ENCODE measurements around the gene KRTAP15-1. TPM values are rescaled to one million over a fixed set of nuclear protein-coding genes. Genes with fewer than 3 reads are reported as not detected.

The KRTAP15-1 gene
- total and polyA plus RNA-seq, 2 donors (not counting 3 experiments of a cell fraction or from before 2014, with no cell fraction given), result not detected

DNA sequence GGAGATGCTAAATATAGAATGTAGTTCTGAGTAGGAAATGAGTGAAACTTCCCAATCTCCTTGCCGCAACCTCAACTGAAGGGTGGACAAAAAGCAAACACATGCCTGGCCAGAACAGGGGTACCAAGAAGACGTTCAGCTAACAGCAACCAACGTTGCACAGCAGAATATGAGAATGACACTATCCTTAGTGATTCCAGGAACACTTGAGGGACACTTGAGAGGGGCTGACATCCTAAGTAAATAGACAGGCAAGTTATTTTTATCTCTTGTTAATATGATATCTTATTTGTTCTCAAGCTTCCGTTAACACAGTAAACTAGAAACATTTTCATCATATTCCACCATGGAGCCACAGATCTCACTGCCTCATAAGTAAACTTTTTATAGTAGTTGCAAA lies 39.2 kb downstream of the KRTAP15-1 start:
- no peak for TF ChIP-seq POLR2A (IDR thresholded peaks at IDR 0.05; ENCODE audit: low read depth, low read length)
- no peak for TF ChIP-seq EZH2 (IDR thresholded peaks at IDR 0.05; ENCODE audit: borderline replicate concordance, low read depth, low read length, severe bottlenecking)
- no peak for TF ChIP-seq MYC (IDR thresholded peaks at IDR 0.05; ENCODE audit: low read depth, low read length)
- TF ChIP-seq POLR2AphosphoS5 (IDR thresholded peaks at IDR 0.05; ENCODE audit: insufficient read depth, low read depth, low read length), result no peak
- Histone ChIP-seq H4K20me1 (replicated peaks; ENCODE audit: control insufficient read depth, extremely low read depth, insufficient read depth, low read length) (no peaks in the 10 kb centered on the region), H3K9me3 (replicated peaks; ENCODE audit: control insufficient read depth, insufficient read depth, low read length) (no peaks in the 10 kb centered on the region), H3K4me3 (replicated peaks in 1 of 3; ENCODE audit: insufficient read depth in 1 of 3, low read depth in 1 of 3, low read length in 3 of 3) (no peak overlapping the region), H3K9ac (replicated peaks; ENCODE audit: extremely low read depth, insufficient read depth, low read length) (no peak overlapping the region), H3K4me2 (ENCODE audit: insufficient read depth, low read length) (no peak overlapping the region), H3K9me1 (replicated peaks; ENCODE audit: control insufficient read depth, extremely low read depth, insufficient read depth, low read length) (no peaks in the 10 kb centered on the region), H3K79me2 (ENCODE audit: control insufficient read depth, insufficient read depth, low read length) (no peaks in the 10 kb centered on the region), H3K36me3 (ENCODE audit: control insufficient read depth in 2 of 2, extremely low read depth in 1 of 2, insufficient read depth in 2 of 2, low read length in 2 of 2) (no peaks in the 10 kb centered on the region), H3K27ac (ENCODE audit: insufficient read depth, low read depth, low read length) (no peak overlapping the region), H2AFZ (ENCODE audit: low read depth, low read length) (no peak overlapping the region), H3K4me1 (ENCODE audit: control insufficient read depth, extremely low read depth, insufficient read depth, low read length) (no peaks in the 10 kb centered on the region), H3K27me3 (ENCODE audit: control insufficient read depth in 2 of 2, insufficient read depth in 2 of 2, low read length in 2 of 2) (no peaks in the 10 kb centered on the region)
- intact Hi-C loops (cut with micrococcal nuclease), result no loop called here
- ChIA-PET CTCF (no interaction called here), POLR2A (no interaction called here)
- DNase-seq (ENCODE audit: low read depth, low spot score) (no peak), FAIRE-seq (no peak)
- dilution Hi-C loops (cut with MboI; ENCODE audit: extremely low pct_ligation_motif_present, low sequenced_read_pairs), result no loop called here
- no TSS peak for BruUV-seq (replicated peaks)

- Histone ChIP-seq H2AFZ (ENCODE audit: low read depth, low read length) (no peak within 1 kb of the TSS), H4K20me1 (replicated peaks; ENCODE audit: control insufficient read depth, extremely low read depth, insufficient read depth, low read length) (no peaks in the 10 kb centered on the region), H3K4me1 (ENCODE audit: control insufficient read depth, extremely low read depth, insufficient read depth, low read length) (no peaks in the 10 kb centered on the region), H3K36me3 (ENCODE audit: control insufficient read depth in 2 of 2, extremely low read depth in 1 of 2, insufficient read depth in 2 of 2, low read length in 2 of 2) (no peaks in the 10 kb centered on the region), H3K9me1 (replicated peaks; ENCODE audit: control insufficient read depth, extremely low read depth, insufficient read depth, low read length) (no peaks in the 10 kb centered on the region), H3K27ac (ENCODE audit: insufficient read depth, low read depth, low read length) (no peak within 1 kb of the TSS), H3K4me2 (ENCODE audit: insufficient read depth, low read length) (no peak within 1 kb of the TSS), H3K9ac (replicated peaks; ENCODE audit: extremely low read depth, insufficient read depth, low read length) (no peak within 1 kb of the TSS), H3K27me3 (ENCODE audit: control insufficient read depth in 2 of 2, insufficient read depth in 2 of 2, low read length in 2 of 2) (no peaks in the 10 kb centered on the region), H3K79me2 (ENCODE audit: control insufficient read depth, insufficient read depth, low read length) (no peaks in the 10 kb centered on the region), H3K4me3 (replicated peaks in 1 of 3; ENCODE audit: insufficient read depth in 1 of 3, low read depth in 1 of 3, low read length in 3 of 3) (no peak within 1 kb of the TSS), H3K9me3 (replicated peaks; ENCODE audit: control insufficient read depth, insufficient read depth, low read length) (no peaks in the 10 kb centered on the region)
- intact Hi-C loops (cut with micrococcal nuclease), result no loop called here
- BruUV-seq (replicated peaks), result no TSS peak
- DNase-seq (ENCODE audit: low read depth, low spot score) (no peak), FAIRE-seq (no peak)
- TF ChIP-seq JUN (IDR thresholded peaks at IDR 0.05; ENCODE audit: borderline replicate concordance, insufficient read depth, insufficient read length, low read depth) (no peak), CTCF (IDR thresholded peaks at IDR 0.05; ENCODE audit: extremely low read depth in 1 of 2, insufficient read depth in 1 of 2, low read depth in 1 of 2, low read length in 2 of 2) (no peak), POLR2AphosphoS5 (IDR thresholded peaks at IDR 0.05; ENCODE audit: insufficient read depth, low read depth, low read length) (no peak), POLR2A (IDR thresholded peaks at IDR 0.05; ENCODE audit: low read depth, low read length) (no peak), MYC (IDR thresholded peaks at IDR 0.05; ENCODE audit: low read depth, low read length) (no peak), GATA2 (IDR thresholded peaks at IDR 0.05; ENCODE audit: insufficient read depth, insufficient read length, low read depth, low read length) (no peak), EZH2 (IDR thresholded peaks at IDR 0.05; ENCODE audit: borderline replicate concordance, low read depth, low read length, severe bottlenecking) (no peak), FOS (IDR thresholded peaks at IDR 0.05; ENCODE audit: borderline replicate concordance, insufficient read depth, low read length) (no peak)
- TF ChIP-seq, protein P1, sequence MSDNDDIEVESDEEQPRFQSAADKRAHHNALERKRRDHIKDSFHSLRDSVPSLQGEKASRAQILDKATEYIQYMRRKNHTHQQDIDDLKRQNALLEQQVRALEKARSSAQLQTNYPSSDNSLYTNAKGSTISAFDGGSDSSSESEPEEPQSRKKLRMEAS (IDR thresholded peaks at IDR 0.05; ENCODE audit: insufficient read depth, insufficient read length), result no peak
- CTCF ChIA-PET, result no interaction called here
- POLR2A ChIA-PET, result no interaction called here
- dilution Hi-C loops (cut with MboI; ENCODE audit: extremely low pct_ligation_motif_present, low sequenced_read_pairs), result no loop called here
Observed at GRCh38 chr21:30480145-30480544, 40.1 kb downstream of the KRTAP15-1 start, which contains the start of gene KRTAP19-1. Gene KRTAP19-1, minus strand, starts transcription at chr21:30480367. Its CDS starts 50 bp downstream, at chr21:30480317.
